Stimulated activated naive CD4-positive, alpha-beta T cell (primary cell): ENCODE results near the gene CENPS.
A peak's percentile ranks its signal among the peaks of the same experiment; 100 is the strongest.
"Not testable (repeated sequence)": the region's sequence is repeated elsewhere in the genome, so short reads cannot be mapped to it uniquely, and the experiment has no call there.

Experiments used
- DNase-seq, 6 experiments: peaks; one replicate each; lab custom pipeline; 2025; lab: John Stamatoyannopoulos, UW

CENPS gene

DNA sequence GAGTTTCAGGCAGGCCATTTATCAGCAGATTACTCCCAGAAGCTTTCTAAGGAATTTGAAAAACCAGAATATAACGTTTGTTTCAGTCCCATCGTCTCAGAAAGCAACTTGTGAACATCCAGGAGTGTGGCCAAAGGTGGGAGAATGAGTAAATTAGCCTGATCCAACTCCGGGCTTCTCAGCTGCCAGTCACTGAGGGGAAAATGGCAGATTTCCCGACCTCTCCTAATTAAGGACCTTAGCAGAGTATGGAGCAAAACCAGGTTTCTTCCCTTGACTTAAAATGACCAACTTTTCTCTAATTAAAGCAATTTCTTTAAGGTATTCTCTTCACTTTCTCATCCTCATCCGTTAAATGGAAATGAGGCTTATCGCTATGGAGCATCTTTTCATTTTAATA lies 20.6 kb downstream of the CENPS start:
- no peak for DNase-seq

DNA sequence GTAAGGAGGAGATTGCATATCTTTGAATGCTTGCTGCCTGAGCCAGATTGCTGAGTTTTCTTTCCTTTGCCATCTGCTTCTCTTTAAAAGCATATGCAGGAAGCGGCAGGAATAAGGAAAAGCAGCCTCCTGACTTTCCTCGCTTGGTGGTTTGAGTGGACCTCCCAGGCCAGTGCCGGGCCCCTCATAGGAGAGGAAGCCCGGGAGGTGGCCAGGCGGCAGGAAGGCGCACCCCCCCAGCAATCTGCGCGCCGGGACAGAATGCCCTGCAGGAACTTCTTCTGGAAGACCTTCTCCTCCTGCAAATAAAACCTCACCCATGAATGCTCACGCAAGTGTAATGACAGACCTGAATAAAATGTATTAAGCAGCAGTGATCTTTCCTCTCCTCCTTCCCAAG lies 21.1 kb downstream of the CENPS start:
- no peak for DNase-seq

DNA sequence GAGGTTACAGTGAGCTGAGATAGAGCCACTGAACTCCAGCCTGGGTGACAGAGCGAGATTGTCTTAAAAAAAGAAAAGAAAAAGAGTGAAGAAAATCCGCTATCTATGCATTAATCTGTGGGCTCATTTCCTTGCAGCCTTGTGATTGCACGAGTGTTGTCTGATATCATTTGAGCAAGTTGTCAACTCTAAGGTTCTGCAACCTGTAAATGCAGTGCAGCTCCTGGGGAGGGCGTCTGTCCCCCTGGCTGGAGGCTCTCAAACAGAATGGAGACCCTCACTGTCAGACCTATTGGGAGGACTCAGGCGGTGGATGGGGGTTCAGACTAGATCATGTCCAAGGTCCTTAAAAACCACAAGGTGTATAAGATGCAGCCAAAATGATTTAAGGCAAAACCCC lies 25.8 kb downstream of the CENPS start:
- no peak for DNase-seq

- DNase-seq = no peak
Measured at GRCh38 chr1:10456661-10457060, 26.4 kb downstream of the CENPS start.

GRCh38 chr1:10457462-10457861 lies 27.2 kb downstream of the CENPS start:
- DNase-seq = not testable (repeated sequence)

- DNase-seq = no peak
Measured at GRCh38 chr1:10457875-10458274, 27.6 kb downstream of the CENPS start.

DNA sequence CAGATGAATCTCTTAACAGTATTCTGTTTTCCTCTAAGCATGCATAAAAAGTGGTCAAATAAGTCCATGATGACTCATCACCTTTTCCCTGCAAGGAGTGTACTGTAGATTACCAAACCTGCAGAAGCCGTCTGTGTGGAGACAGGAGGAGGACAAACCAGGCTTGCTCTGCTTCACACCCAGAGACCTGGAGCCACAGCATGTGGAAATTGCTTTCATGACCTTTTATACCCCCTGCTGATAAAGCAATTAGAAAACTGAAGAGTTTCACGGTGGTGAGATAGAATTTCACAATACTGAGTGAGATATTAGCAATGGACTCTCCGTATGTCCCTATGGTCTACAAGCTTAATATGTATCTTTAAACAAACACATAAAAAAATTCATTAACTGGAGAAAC lies 29.0 kb downstream of the CENPS start:
- no peak for DNase-seq

DNA sequence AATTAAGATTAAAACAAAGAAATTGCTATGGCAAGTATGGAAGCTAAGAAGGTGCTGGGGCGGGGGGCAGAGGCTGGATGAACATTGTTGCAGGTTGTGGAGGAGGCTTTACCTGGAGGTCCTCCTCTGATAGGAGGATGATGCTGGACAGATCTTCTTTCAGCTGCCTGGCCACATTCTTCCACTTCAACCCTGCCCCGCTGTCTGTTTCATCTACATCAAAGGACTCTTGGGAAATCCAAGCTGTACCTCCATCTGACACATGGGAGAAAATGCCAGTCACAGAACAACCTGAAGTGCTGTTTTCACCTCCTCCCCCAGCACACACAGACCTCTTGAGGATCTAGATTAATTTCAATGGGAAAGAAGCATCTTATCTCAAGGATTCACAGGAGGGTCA lies 36.8 kb downstream of the CENPS start:
- DNase-seq = no peak

GRCh38 chr1:10470043-10470442 lies 39.8 kb downstream of the CENPS start:
- DNase-seq = no peak

- no peak for DNase-seq
Measured at GRCh38 chr1:10471411-10472219, 41.4 kb downstream of the CENPS start.

- DNase-seq = peak; percentile 83 to 91 (median 87)
Measured at GRCh38 chr1:10472220-10473144, 42.2 kb downstream of the CENPS start, which contains the start of gene DFFA. Gene DFFA (minus strand): TSS chr1:10472529. CDS start chr1:10472458, 71 bp downstream.

DNA sequence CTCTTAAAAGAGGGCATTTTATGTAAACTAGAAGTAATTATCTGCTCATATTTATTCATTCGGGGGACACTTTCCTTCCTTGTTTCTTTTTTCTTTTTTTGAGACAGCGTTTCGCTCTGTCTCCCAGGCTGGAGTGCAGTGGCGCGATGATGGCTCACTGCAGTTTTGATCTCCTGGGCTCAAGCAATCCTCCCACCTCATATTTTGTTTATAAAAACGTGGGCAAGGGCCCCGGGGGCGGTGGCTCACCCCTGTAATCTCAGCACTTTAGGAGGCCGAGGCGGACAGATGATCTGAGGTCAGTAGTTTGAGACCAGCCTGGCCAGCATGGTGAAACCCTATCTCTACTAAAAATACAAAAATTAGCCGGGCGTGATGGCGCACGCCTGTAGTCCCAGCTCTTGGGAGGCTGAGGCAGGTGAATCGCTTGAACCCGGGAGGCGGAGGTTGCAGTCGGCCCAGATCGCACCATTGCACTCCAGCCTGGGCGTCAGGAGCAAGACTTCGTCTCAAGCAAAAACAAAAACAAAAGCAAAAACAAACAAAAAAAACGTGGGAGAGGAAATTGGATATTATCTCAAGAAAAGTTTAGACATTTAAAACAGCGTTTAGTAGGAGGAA lies 43.0 kb downstream of the CENPS start:
- DNase-seq = no peak

DNA sequence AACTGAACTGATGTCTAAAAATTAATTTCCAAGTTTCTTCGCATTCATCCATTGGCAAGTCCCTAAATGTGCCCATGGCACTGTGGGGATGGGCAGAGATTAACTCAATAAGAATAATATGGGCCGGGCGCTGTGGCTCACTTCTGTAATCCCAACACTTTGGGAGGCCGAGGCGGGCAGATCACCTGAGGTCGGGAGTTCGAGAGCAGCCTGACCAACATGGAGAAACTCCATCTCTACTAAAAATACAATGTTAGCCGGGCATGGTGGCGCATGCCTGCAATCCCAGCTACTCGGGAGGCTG lies 44.0 kb downstream of the CENPS start:
- DNase-seq = not testable (repeated sequence)

- DNase-seq = peak; percentile 64 to 79 (median 74)
Measured at GRCh38 chr1:10474613-10475507, 44.6 kb downstream of the CENPS start, which contains the start of gene PEX14. Gene PEX14 (plus strand): TSS chr1:10474950. CDS start chr1:10474967, 17 bp downstream.

GRCh38 chr1:10475510-10475909 lies 45.3 kb downstream of the CENPS start:
- no peak for DNase-seq

DNA sequence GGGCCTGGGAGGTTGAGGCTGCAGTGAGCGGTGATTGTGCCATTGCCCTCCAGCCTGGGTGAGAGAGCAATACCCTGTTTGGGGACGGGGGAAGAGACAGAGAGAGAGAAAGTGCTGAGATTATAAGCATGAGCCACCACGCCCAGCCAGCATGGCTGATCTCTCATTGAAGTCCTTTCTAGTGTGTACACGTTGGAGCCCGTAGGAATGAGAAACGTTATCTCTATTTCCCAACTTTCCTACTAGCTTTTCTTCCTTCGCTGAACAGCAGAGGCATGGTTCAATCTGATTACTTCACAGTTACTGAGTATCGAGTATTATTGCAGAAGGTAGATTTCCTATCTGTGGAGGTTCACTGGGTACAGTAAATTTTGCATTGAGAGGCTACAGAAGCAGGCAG lies 49.1 kb downstream of the CENPS start:
- DNase-seq = no peak

DNA sequence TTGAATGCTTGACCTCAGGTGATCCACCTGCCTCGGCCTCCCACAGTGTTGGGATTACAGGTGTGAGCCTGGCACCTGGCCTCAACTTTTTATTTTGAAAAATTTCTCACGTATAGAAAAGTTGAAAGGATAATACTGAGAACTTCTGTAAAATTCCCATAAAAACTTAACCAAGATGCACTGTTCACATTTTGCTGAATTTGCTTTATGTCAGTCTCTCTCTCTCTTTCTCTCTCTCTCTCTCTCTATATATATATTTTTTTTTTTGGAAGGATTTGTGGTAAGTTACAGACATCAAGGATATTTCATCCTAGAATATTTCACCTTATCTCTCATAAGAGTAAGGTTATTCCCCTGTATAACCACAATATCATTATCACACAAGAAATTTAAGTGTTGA lies 50.4 kb downstream of the CENPS start:
- no peak for DNase-seq

DNA sequence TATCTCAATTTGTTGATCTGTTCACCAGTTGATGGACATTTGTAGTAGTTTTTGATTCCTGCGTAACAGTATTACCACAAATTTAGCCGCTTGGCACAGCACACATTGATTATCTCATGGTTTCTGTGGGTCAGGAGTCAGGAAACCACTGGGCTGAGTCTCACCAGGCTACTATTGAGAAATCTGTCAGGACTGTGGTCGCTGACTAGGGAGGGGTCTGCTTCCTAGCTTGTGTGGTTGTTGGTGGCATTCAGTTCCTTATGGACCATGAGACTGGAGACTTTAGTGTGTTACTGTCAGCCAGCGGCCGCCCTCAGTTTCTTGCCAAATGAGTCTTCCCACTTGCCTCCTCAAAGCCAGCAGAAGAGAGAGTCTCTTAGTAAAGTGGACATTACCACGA lies 54.3 kb downstream of the CENPS start:
- no peak for DNase-seq

DNA sequence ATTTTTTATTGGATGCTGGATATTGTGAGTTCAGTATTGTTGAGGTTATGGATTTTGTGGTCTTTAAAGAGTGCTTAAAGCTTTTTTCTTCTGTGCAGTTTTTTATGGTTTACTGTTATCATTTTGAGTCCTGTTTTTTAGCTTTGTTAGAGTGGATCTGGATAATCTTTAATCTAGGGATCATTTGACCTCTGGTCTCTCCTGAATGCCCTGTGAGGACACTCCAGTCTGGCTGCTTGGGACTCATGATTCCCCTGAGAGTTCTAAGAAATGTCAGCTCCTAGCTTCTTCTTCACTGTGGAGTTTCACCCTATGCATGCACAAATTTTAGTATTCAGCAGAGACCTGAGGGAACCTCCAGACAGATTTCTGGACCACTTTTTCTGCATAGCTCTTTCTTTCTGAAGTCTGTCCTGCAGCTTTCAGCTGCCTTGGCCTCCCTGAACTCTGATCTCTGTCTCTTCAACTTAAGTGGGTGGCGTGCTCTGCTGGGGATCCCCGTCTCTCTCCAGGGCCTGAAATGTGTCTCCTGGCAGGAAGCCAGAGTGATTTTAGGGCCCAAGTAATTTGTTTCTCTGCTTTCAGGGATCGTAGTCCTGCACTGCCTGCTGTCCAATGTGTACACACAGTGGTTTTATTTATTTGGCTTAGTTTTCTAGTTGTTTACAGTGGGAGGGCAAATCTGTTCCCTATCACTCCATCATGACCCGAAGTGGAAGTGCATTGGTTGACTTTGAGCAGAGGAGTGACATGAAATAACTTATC lies 59.2 kb downstream of the CENPS start:
- no peak for DNase-seq

- DNase-seq = no peak
Measured at GRCh38 chr1:10490286-10490970, 60.2 kb downstream of the CENPS start.
